Measurements from ENCODE around the gene CXXC5. TPM values are rescaled to one million over a fixed set of nuclear protein-coding genes. Genes with fewer than 3 reads are reported as not detected.

The CXXC5 gene
- total and polyA plus RNA-seq, 2 of the 4 experiments (the other 2 are of a cell fraction) = 24.9 to 35.7 TPM

DNA sequence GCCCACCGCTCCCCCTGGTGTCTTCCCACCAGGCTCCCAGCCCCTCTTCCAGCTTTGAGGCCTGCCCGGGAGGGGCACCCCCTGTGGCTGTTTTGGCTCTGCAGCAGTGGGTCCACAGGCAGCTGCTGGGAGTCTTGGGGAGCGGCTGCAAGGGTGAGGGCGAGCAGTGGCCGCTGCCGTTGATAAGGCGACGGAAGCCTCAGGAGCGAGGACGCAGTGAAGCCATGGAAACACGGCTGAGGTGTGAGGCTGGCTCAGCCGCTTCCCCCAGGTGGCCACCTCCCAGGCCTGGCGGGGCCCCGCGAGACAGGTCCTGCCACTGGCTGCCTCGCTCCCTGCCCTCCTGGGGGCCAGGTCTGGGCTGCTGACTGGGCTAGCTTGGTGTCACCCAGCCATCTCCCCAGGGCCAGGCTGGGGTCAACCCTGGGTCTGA lies 41.5 kb downstream of the CXXC5 start:
- Histone ChIP-seq H3K4ac (ENCODE audit: low read depth, low read length) (peak overlapping the region; percentile 3; the same call in 1 of the 2 replicates), H2AK9ac (replicated peaks; ENCODE audit: low read depth, low read length, poor library complexity) (peak overlapping the region; percentile 86), H4K8ac (ENCODE audit: low read depth in 2 of 2, low read length in 2 of 2) (no peak overlapping the region), H3K18ac (ENCODE audit: low read depth, low read length) (no peak overlapping the region), H4K5ac (ENCODE audit: low read depth, low read length) (no peak overlapping the region), H3K4me2 (ENCODE audit: low read depth, low read length) (no peak overlapping the region), H3K9me1 (ENCODE audit: insufficient read depth, low read length) (peaks cover 7% of the 10 kb centered on the region; the same call in 1 of the 2 replicates), H3K14ac (replicated peaks; ENCODE audit: low read depth, low read length) (no peak overlapping the region), H3K4me1 (ENCODE audit: control insufficient read depth, insufficient read depth, low read length) (peaks cover 32% of the 10 kb centered on the region), H3K23ac (ENCODE audit: low read depth, low read length) (no peak overlapping the region), H3K27ac (ENCODE audit: insufficient read depth, low read length) (no peak overlapping the region), H2AK5ac (ENCODE audit: low read depth, low read length) (peak overlapping the region; percentile 56), H4K91ac (ENCODE audit: insufficient read depth, low read depth, low read length) (no peak overlapping the region; the same call in 1 of the 2 replicates), H2AFZ (replicated peaks; ENCODE audit: low read length, poor library complexity) (no peak overlapping the region), H3K36me3 (ENCODE audit: control insufficient read depth, insufficient read depth, low read length) (peaks cover 6% of the 10 kb centered on the region), H3K9ac (ENCODE audit: low read depth, low read length) (no peak overlapping the region), H3K27me3 (ENCODE audit: control insufficient read depth, insufficient read depth, low read length) (no peaks in the 10 kb centered on the region), H2BK120ac (ENCODE audit: low read depth, low read length) (no peak overlapping the region), H4K20me1 (ENCODE audit: insufficient read depth, low read length) (no peaks in the 10 kb centered on the region), H2BK20ac (ENCODE audit: low read depth, low read length) (no peak overlapping the region), H3K9me3 (ENCODE audit: control insufficient read depth, insufficient read depth, low read length) (no peaks in the 10 kb centered on the region), H3K4me3 (ENCODE audit: insufficient read depth, low read depth, low read length) (no peak overlapping the region), H3K56ac (ENCODE audit: extremely low read depth, insufficient read depth, low read length) (no peak overlapping the region), H3K79me1 (ENCODE audit: low read depth in 1 of 2, low read length in 2 of 2) (peaks cover 4 to 5% of the 10 kb centered on the region in 2 experiments; a peak in 1 of 4 replicates), H2BK5ac (ENCODE audit: low read depth, low read length, poor library complexity, severe bottlenecking) (no peak overlapping the region), H2BK15ac (ENCODE audit: low read depth, low read length) (no peak overlapping the region)
- DNase-seq (no peak), ATAC-seq (ENCODE audit: low read depth) (peak; percentile 9)
- CTCF ChIA-PET = interaction anchor here (0.9 to 3.2 kb wide), 3 partner anchors 29 to 62 kb away, joined by 3 to 26 read pairs (median 3); no protein-coding TSS in a partner anchor
- 82% methylated on average over 10 of the region's 16 CpGs; no CpG with 5 or more reads in 1 of the 2 experiments for WGBS, 2 experiments (ENCODE audit: extremely low coverage in 2 of 2, insufficient read length in 1 of 2)
- intact Hi-C loops (cut with micrococcal nuclease) = loop anchor here (1.0 to 5.0 kb wide), 4 partner anchors 56 to 172 kb away; no protein-coding TSS in a partner anchor
- dilution Hi-C loops (cut with HindIII; ENCODE audit: low sequenced_read_pairs, unreplicated experiment) = no loop called here
- no peak for TF ChIP-seq MAZ (IDR thresholded peaks at IDR 0.05; ENCODE audit: borderline replicate concordance, low read depth, low read length)
- 0 out of 2 replicates have a peak, but pooled peaks have one; percentile 11 for TF ChIP-seq CTCF (conservative IDR thresholded peaks at IDR 0.05; ENCODE audit: low read depth, low read length)
- BruUV-seq (replicated peaks) = no TSS peak
- POLR2A ChIA-PET (ENCODE audit: unreplicated experiment) = no interaction called here
- in situ Hi-C loops (cut with MboI; ENCODE audit: low sequenced_read_pairs) = no loop called here

All from IMR-90 (cell line).